Osteoblast (primary cell): ENCODE measurements around the gene TBC1D2B. TPM values are rescaled to one million over a fixed set of nuclear protein-coding genes. Genes with fewer than 3 reads are reported as not detected.
A peak's percentile ranks its signal among the peaks of the same experiment; 100 is the strongest.

Source experiments
- DNase-seq: peaks from one replicate; pipeline ENCODE4 v3.0.0; 2011; ENCODE audit warnings: low spot score, mixed read lengths; ENCODE audit not compliant: insufficient read length; ENCODE audit errors: missing footprints
- H2AFZ ChIP-seq: 2 replicates; pipeline ENCODE4 v1.6.0; 2011; ENCODE audit warnings: mild to moderate bottlenecking, low read length
- H3K27ac ChIP-seq: 2 replicates; pipeline ENCODE4 v1.5.1; 2011; ENCODE audit warnings: mild to moderate bottlenecking, low read depth, low read length, moderate library complexity
- H3K27me3 ChIP-seq: 2 replicates; pipeline ENCODE4 v1.6.0; 2012; ENCODE audit warnings: mild to moderate bottlenecking, control low read depth, inconsistent platforms, low read length, moderate library complexity; ENCODE audit not compliant: insufficient read depth
- H3K36me3 ChIP-seq: 2 replicates; pipeline ENCODE4 v1.5.1; 2011; ENCODE audit warnings: mild to moderate bottlenecking, low read length, control low read depth, moderate library complexity; ENCODE audit not compliant: insufficient read depth
- H3K4me1 ChIP-seq: 2 replicates; pipeline ENCODE4 v1.5.1; 2011; ENCODE audit warnings: mild to moderate bottlenecking, low read length, control low read depth, moderate library complexity; ENCODE audit not compliant: insufficient read depth
- H3K4me2 ChIP-seq: 2 replicates; pipeline ENCODE4 v1.6.0; 2011; ENCODE audit warnings: mild to moderate bottlenecking, low read length; ENCODE audit not compliant: insufficient read depth
- H3K4me3 ChIP-seq: fragments of 200-600 bp; sonication (generic); 3 replicates; pipeline ENCODE4 v1.5.1; 2012; ENCODE audit warnings: mild to moderate bottlenecking, low read length, inconsistent platforms; ENCODE audit not compliant: insufficient read depth
- H3K79me2 ChIP-seq: 2 replicates; pipeline ENCODE4 v1.6.0; 2012; ENCODE audit warnings: mild to moderate bottlenecking, low read length, control low read depth, inconsistent platforms; ENCODE audit not compliant: insufficient read depth
- H3K9me3 ChIP-seq: 2 replicates; pipeline ENCODE4 v1.5.1; 2011; ENCODE audit warnings: low read depth, low read length, control low read depth
- H4K20me1 ChIP-seq: 2 replicates; pipeline ENCODE4 v1.6.0; 2012; ENCODE audit warnings: mild to moderate bottlenecking, low read length, control low read depth; ENCODE audit not compliant: insufficient read depth
- CTCF ChIP-seq: IDR thresholded peaks from 2 replicates; pipeline ENCODE4 v1.5.1; 2011; ENCODE audit warnings: mild to moderate bottlenecking, low read depth, low read length, moderate library complexity; ENCODE audit errors: extremely low read depth
- total RNA-seq: library from RNA; depleted of rRNA; stranded (reverse); fragments of >200 nt; gene quantifications from 2 replicates; pipeline ENCODE4 v1.2.3, GENCODE V29; 2012

Gene TBC1D2B
- total RNA-seq, 1 donor = 58.3 TPM

- Histone ChIP-seq H3K4me3 (no peak overlapping the region), H3K9me3 (no peaks in the 10 kb centered on the region), H3K4me1 (peaks cover 4% of the 10 kb centered on the region), H3K27me3 (no peaks in the 10 kb centered on the region), H3K79me2 (peaks cover under 1% of the 10 kb centered on the region), H3K36me3 (no peaks in the 10 kb centered on the region), H2AFZ (peak overlapping the region; percentile 50), H3K4me2 (no peak overlapping the region), H4K20me1 (no peaks in the 10 kb centered on the region), H3K27ac (no peak overlapping the region)
- TF ChIP-seq CTCF = no peak
- DNase-seq = peak; percentile 81
These were observed 4.7 kb upstream of the TBC1D2B start for GRCh38 chr15:78082106-78082742.

DNA sequence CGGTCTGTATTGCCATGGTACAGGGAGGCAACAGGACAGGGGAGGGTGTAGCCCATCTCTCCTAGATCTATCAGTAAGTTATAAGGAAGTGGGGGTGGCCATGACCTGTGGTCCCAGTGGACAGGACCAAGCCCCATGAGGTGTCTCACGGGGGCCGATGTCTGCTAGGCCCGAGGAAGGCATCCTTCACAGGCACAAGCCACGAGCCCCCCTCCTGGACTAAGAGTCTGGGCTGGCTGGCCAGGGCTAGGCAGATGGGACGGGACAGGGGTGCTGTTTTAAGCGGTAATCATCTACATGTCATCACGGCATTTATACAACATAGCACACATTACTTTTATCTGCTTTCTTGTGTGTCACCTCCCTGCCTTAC, 2.6 kb upstream of the TBC1D2B start:
- Histone ChIP-seq H3K4me3 (no peak overlapping the region), H3K27ac (no peak overlapping the region), H3K9me3 (no peaks in the 10 kb centered on the region), H3K4me1 (peaks cover 17% of the 10 kb centered on the region), H3K27me3 (no peaks in the 10 kb centered on the region), H3K4me2 (no peak overlapping the region), H2AFZ (no peak overlapping the region), H4K20me1 (no peaks in the 10 kb centered on the region), H3K36me3 (no peaks in the 10 kb centered on the region), H3K79me2 (peaks cover 14% of the 10 kb centered on the region)
- TF ChIP-seq CTCF = no peak
- DNase-seq = no peak

GRCh38 chr15:78079298-78080087, 2.0 kb upstream of the TBC1D2B start:
- no peak overlapping the region for H3K27ac ChIP-seq
- H3K4me1 ChIP-seq = peaks cover 17% of the 10 kb centered on the region
- no peak overlapping the region for H3K4me2 ChIP-seq
- no peaks in the 10 kb centered on the region for H4K20me1 ChIP-seq
- no peaks in the 10 kb centered on the region for H3K9me3 ChIP-seq
- no peak overlapping the region for H2AFZ ChIP-seq
- no peak for DNase-seq
- H3K4me3 ChIP-seq = no peak overlapping the region
- no peak for TF ChIP-seq CTCF
- peaks cover 19% of the 10 kb centered on the region for H3K79me2 ChIP-seq
- H3K36me3 ChIP-seq = no peaks in the 10 kb centered on the region
- no peaks in the 10 kb centered on the region for H3K27me3 ChIP-seq

GRCh38 chr15:78077871-78078210, 330 bp upstream of the TBC1D2B start:
- H2AFZ ChIP-seq = peak overlapping the region; percentile 84
- peaks cover 35% of the 10 kb centered on the region for H3K79me2 ChIP-seq
- no peaks in the 10 kb centered on the region for H4K20me1 ChIP-seq
- peak overlapping the region; percentile 23 for H3K27ac ChIP-seq
- H3K9me3 ChIP-seq = no peaks in the 10 kb centered on the region
- peaks cover 24% of the 10 kb centered on the region for H3K4me1 ChIP-seq
- H3K36me3 ChIP-seq = no peaks in the 10 kb centered on the region
- no peak for TF ChIP-seq CTCF
- peak overlapping the region; percentile 88 for H3K4me2 ChIP-seq
- H3K27me3 ChIP-seq = no peaks in the 10 kb centered on the region
- no peak for DNase-seq
- H3K4me3 ChIP-seq = peak overlapping the region; percentile 95
